Activated CD4-positive, alpha-beta T cell treated with anti-CD3 and anti-CD28 coated beads for 24 hours (primary cell): ENCODE data around the gene SORBS2.
"Not testable (repeated sequence)": the region's sequence is repeated elsewhere in the genome, so short reads cannot be mapped to it uniquely, and the experiment has no call there.

ENCODE experiments used
- DNase-seq, 2 donors: peaks; one replicate each; pipeline ENCODE4 v3.0.0-alpha.2; 2020; ENCODE audit warnings: low read depth in 2 of 2

Gene SORBS2

GRCh38 chr4:185811509-185812364 lies at the start of gene SORBS2:
SORBS2 (minus strand) TSS chr4:185812194; CDS start chr4:185690571, 121,623 bp downstream.
- DNase-seq, result no peak

GRCh38 chr4:185859111-185859510 lies 47.1 kb upstream of the SORBS2 start:
- DNase-seq, result no peak

- not testable (repeated sequence) for DNase-seq
These were observed 45.6 kb upstream of the SORBS2 start for GRCh38 chr4:185857561-185857960.

- no peak for DNase-seq
These were observed 41.8 kb upstream of the SORBS2 start for GRCh38 chr4:185853841-185854240.

- DNase-seq, result no peak
These were observed 41.0 kb upstream of the SORBS2 start for GRCh38 chr4:185852961-185853360.

GRCh38 chr4:185849664-185850550 lies 37.9 kb upstream of the SORBS2 start:
- no peak for DNase-seq

GRCh38 chr4:185847352-185848097 lies 35.5 kb upstream of the SORBS2 start:
- no peak for DNase-seq

- DNase-seq, result no peak
These were observed 34.6 kb upstream of the SORBS2 start for GRCh38 chr4:185846505-185847150.

GRCh38 chr4:185845966-185846365 lies 34.0 kb upstream of the SORBS2 start:
- DNase-seq, result no peak

- no peak for DNase-seq
These were observed 29.5 kb upstream of the SORBS2 start for GRCh38 chr4:185841451-185841850.

- DNase-seq, result no peak
These were observed 29.0 kb upstream of the SORBS2 start for GRCh38 chr4:185840953-185841352.

GRCh38 chr4:185840201-185840600 lies 28.2 kb upstream of the SORBS2 start:
- DNase-seq, result no peak

GRCh38 chr4:185839770-185840169 lies 27.8 kb upstream of the SORBS2 start:
- DNase-seq, result no peak

GRCh38 chr4:185839194-185839712 lies 27.3 kb upstream of the SORBS2 start:
- DNase-seq, result no peak

GRCh38 chr4:185838514-185839193 lies 26.7 kb upstream of the SORBS2 start:
- DNase-seq, result no peak

GRCh38 chr4:185838104-185838452 lies 26.1 kb upstream of the SORBS2 start:
- DNase-seq, result no peak

- DNase-seq, result no peak
These were observed 25.6 kb upstream of the SORBS2 start for GRCh38 chr4:185837415-185838103.

GRCh38 chr4:185836241-185837084 lies 24.5 kb upstream of the SORBS2 start:
- no peak for DNase-seq

GRCh38 chr4:185835814-185836213 lies 23.8 kb upstream of the SORBS2 start:
- DNase-seq, result no peak
